B cell (primary cell): Measurements from ENCODE around the gene DCD. TPM values are rescaled to one million over a fixed set of nuclear protein-coding genes. Genes with fewer than 3 reads are reported as not detected.

Experiments used
- ATAC-seq: fragments of 200-7000 bp; cut with Tn5 transposase; one replicate; pipeline ENCODE4 v1.10.0; 2021; ENCODE audit warnings: low read depth, mild to moderate bottlenecking, moderate number of reproducible peaks, moderate library complexity
- CTCF ChIA-PET: fragments of 350-600 bp; sonication (Branson Sonifier 250); formaldehyde crosslinking; loops from one replicate; lab custom pipeline; 2021; ENCODE audit warnings: antibody characterized with exemption, inconsistent platforms; lab: Charles Lee
- POLR2A ChIA-PET: fragments of 350-600 bp; sonication (Branson Sonifier 250); formaldehyde crosslinking; loops from one replicate; lab custom pipeline; 2021; ENCODE audit warnings: antibody characterized with exemption; lab: Charles Lee
- DNase-seq: peaks from one replicate; pipeline ENCODE4 v3.0.0; 2013
- H2AFZ ChIP-seq: 2 replicates; pipeline ENCODE4 v1.6.1; 2012; ENCODE audit warnings: mild to moderate bottlenecking, low read depth, low read length; ENCODE audit not compliant: insufficient read depth, poor library complexity, severe bottlenecking
- H3K27ac ChIP-seq, 2 donors: 1 replicate in 1 of 2; 2 replicates in 1 of 2; pipeline ENCODE4 v1.5.1; 2012 to 2013; ENCODE audit warnings: low read length in 2 of 2, mild to moderate bottlenecking in 2 of 2, moderate library complexity in 1 of 2
- H3K27me3 ChIP-seq, 4 experiments: fragments of 200-600 bp in 1 of 4; sonication (generic) in 1 of 4; replicated peaks in 1 of 4; 1 replicate in 2 of 4; 2 replicates in 2 of 4; pipeline versions ENCODE4 v1.6.1 to v1.7.0; 2013 to 2016; ENCODE audit warnings: low read length in 3 of 4, mild to moderate bottlenecking in 2 of 4, mixed read lengths in 1 of 4, moderate library complexity in 1 of 4; ENCODE audit not compliant: insufficient read depth in 4 of 4, control insufficient read depth in 3 of 4; ENCODE audit errors: control extremely low read depth in 1 of 4
- H3K36me3 ChIP-seq, 2 experiments: replicated peaks in 1 of 2; 1 replicate in 1 of 2; 2 replicates in 1 of 2; pipeline versions ENCODE4 v1.6.1 to v1.7.1; 2013; ENCODE audit warnings: low read length in 1 of 2; ENCODE audit not compliant: insufficient read depth in 2 of 2, control insufficient read depth in 1 of 2; ENCODE audit errors: control extremely low read depth in 1 of 2, extremely low read depth in 1 of 2
- H3K4me1 ChIP-seq, 2 donors: fragments of 200-600 bp in 1 of 2; sonication (generic) in 1 of 2; 1 replicate in 1 of 2; 2 replicates in 1 of 2; pipeline versions ENCODE4 v1.5.1 to v1.6.1; 2013 to 2017; ENCODE audit warnings: low read length in 2 of 2; ENCODE audit not compliant: control insufficient read depth in 2 of 2, insufficient read depth in 2 of 2
- H3K4me2 ChIP-seq: replicated peaks from 2 replicates; pipeline ENCODE3; 2012; ENCODE audit warnings: mild to moderate bottlenecking, low read depth, low read length; ENCODE audit not compliant: poor library complexity, severe bottlenecking
- H3K4me3 ChIP-seq, 5 experiments: fragments of 200-600 bp in 1 of 5; sonication (generic) in 1 of 5; 1 replicate in 3 of 5; 2 replicates in 2 of 5; pipeline versions ENCODE4 v1.5.1 to v1.7.0; 2011 to 2016; ENCODE audit warnings: low read length in 4 of 5, mild to moderate bottlenecking in 4 of 5, low read depth in 2 of 5, control low read depth in 1 of 5, moderate library complexity in 1 of 5; ENCODE audit not compliant: insufficient read depth in 1 of 5; ENCODE audit errors: control extremely low read depth in 1 of 5, extremely low read depth in 1 of 5
- H3K79me2 ChIP-seq: fragments of 200-600 bp; sonication (generic); one replicate; pipeline ENCODE4 v1.6.0; 2016; ENCODE audit warnings: low read length; ENCODE audit not compliant: control insufficient read depth, insufficient read depth
- H3K9ac ChIP-seq: fragments of 200-600 bp; sonication (generic); 2 replicates; pipeline ENCODE4 v1.6.1; 2017; ENCODE audit warnings: mild to moderate bottlenecking, low read length, moderate library complexity
- H3K9me3 ChIP-seq, 3 donors: one replicate each; pipeline versions ENCODE4 v1.6.1 to v1.7.1; 2013; ENCODE audit warnings: low read length in 2 of 3; ENCODE audit not compliant: control insufficient read depth in 2 of 3, insufficient read depth in 1 of 3; ENCODE audit errors: control extremely low read depth in 1 of 3
- H4K20me1 ChIP-seq: 2 replicates; pipeline ENCODE4 v1.6.0; 2012; ENCODE audit warnings: mild to moderate bottlenecking, low read length; ENCODE audit not compliant: insufficient read depth, control insufficient read depth, poor library complexity, severe bottlenecking
- H3K27ac Mint-ChIP-seq: one replicate; pipeline ENCODE4 v1.8.0; 2021; ENCODE audit warnings: mixed read lengths
- H3K27me3 Mint-ChIP-seq: one replicate; pipeline ENCODE4 v1.8.0; 2021; ENCODE audit warnings: mixed read lengths
- H3K4me1 Mint-ChIP-seq: one replicate; pipeline ENCODE4 v1.8.0; 2021; ENCODE audit warnings: mixed read lengths
- H3K4me3 Mint-ChIP-seq: one replicate; pipeline ENCODE4 v1.8.0; 2021; ENCODE audit warnings: mixed read lengths
- H3K9me3 Mint-ChIP-seq: one replicate; pipeline ENCODE4 v1.8.0; 2022; ENCODE audit warnings: mixed read lengths; ENCODE audit not compliant: insufficient read depth
- CTCF ChIP-seq: fragments of 200-600 bp; IDR thresholded peaks from one replicate; pipeline ENCODE4 v1.8.0; 2022; ENCODE audit warnings: antibody characterized with exemption, mild to moderate bottlenecking
- EZH2 ChIP-seq: IDR thresholded peaks from 2 replicates; pipeline ENCODE4 v1.6.1; 2012; ENCODE audit warnings: borderline replicate concordance, low read depth, mild to moderate bottlenecking, moderate library complexity, low read length; ENCODE audit not compliant: insufficient read depth, poor library complexity, severe bottlenecking
- WGBS: methylation state at CpG from one replicate; pipeline ENCODE4 v1.1.5; 2013; ENCODE audit warnings: missing lambda C conversion rate; ENCODE audit not compliant: insufficient coverage; 5-methylcytosine and 5-hydroxymethylcytosine counted together
- intact Hi-C: fragments of 100-400 bp; cut with micrococcal nuclease; formaldehyde crosslinking; loops from one replicate; pipeline ENCODE4 v1.10.0; 2022
- polyA plus RNA-seq: library from polyadenylated mRNA; depleted of rRNA; stranded (reverse); fragments of >200 nt; gene quantifications from 2 replicates; pipeline ENCODE4 v1.2.3, GENCODE V29; 2012
- total RNA-seq, 2 donors: library from RNA; stranded (reverse); fragments of 120-200 nt in 1 of 2; gene quantifications; 1 replicate in 1 of 2; 2 replicates in 1 of 2; pipeline versions ENCODE4 v1.2.3 to v1.2.4, GENCODE V29; 2013 to 2022

Gene DCD
- total and polyA plus RNA-seq, 2 donors (not counting 1 experiment from before 2014, with no cell fraction given) = not detected

DNA sequence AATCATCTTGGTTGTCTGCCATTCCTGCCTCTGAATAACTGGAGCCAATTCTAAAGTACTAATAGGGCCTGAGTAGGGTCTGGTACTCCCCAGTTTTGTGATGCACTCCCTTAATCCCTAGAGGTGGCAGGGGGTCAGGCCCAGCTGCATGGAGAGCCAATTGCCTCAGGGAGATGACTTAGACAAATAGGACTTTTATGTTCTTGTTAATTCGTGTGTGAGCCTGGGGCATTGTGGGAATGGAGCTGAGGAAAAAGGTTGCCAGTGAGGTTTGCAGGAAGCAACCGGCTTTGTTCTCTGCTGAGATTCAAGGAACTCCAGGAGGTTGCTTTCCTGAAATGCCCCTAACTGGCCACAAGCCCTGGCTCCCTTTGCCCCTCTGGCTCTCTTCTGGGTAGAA, 6.8 kb upstream of the DCD start:
- no peak for TF ChIP-seq CTCF
- no peak for TF ChIP-seq EZH2
- Mint-ChIP-seq H3K4me1 (no peaks in the 10 kb centered on the region), H3K27ac (no peak overlapping the region), H3K4me3 (no peak overlapping the region), H3K9me3 (no peaks in the 10 kb centered on the region), H3K27me3 (peaks cover 33% of the 10 kb centered on the region)
- ATAC-seq (no peak), DNase-seq (no peak)
- Histone ChIP-seq H3K36me3 (no peaks in the 10 kb centered on the region), H3K9ac (no peak overlapping the region), H3K79me2 (no peaks in the 10 kb centered on the region), H3K4me1 (no peaks in the 10 kb centered on the region), H2AFZ (no peak overlapping the region), H3K27me3 (peaks cover 0 to 22% (median 5%) of the 10 kb centered on the region in 4 experiments), H3K27ac (no peak overlapping the region), H3K9me3 (no peaks in the 10 kb centered on the region), H3K4me3 (no peak overlapping the region), H3K4me2 (no peak overlapping the region), H4K20me1 (no peaks in the 10 kb centered on the region)
- intact Hi-C loops = no loop called here
- 42% methylated on average over 2 of the region's 2 CpGs for WGBS
- ChIA-PET CTCF (no interaction called here), POLR2A (no interaction called here)

DNA sequence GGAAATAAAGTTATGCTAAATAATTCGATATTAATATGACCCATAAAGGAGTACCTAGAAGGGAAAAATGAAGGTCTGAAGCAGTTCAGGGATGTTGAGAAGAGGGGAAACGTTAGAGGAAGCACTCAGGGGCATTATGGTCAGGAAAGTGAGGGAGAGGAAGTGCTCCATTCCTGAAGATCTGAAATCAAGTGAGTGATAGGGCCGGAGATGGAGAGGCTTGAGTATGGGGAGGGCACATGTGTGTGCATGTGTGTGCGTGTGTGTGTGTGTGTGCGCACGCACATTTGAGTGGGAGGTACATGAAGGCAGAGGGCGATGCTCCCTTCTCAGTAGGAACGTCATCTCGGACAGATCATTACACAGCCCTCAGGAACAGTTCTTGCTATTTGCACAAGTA, 4.9 kb upstream of the DCD start:
- Histone ChIP-seq H3K4me1 (no peaks in the 10 kb centered on the region), H3K9ac (no peak overlapping the region), H3K36me3 (no peaks in the 10 kb centered on the region), H2AFZ (no peak overlapping the region), H3K4me3 (no peak overlapping the region), H4K20me1 (no peaks in the 10 kb centered on the region), H3K27ac (no peak overlapping the region), H3K27me3 (peaks cover 0 to 20% (median 5%) of the 10 kb centered on the region in 4 experiments), H3K79me2 (no peaks in the 10 kb centered on the region), H3K9me3 (no peaks in the 10 kb centered on the region), H3K4me2 (no peak overlapping the region)
- intact Hi-C loops = no loop called here
- no peak overlapping the region for H3K27ac Mint-ChIP-seq
- CTCF ChIA-PET = no interaction called here
- peaks cover 22% of the 10 kb centered on the region for H3K27me3 Mint-ChIP-seq
- 57% methylated on average over 2 of the region's 9 CpGs for WGBS
- TF ChIP-seq EZH2 (no peak), CTCF (no peak)
- H3K4me1 Mint-ChIP-seq = no peaks in the 10 kb centered on the region
- ATAC-seq (no peak), DNase-seq (no peak)
- H3K9me3 Mint-ChIP-seq = no peaks in the 10 kb centered on the region
- POLR2A ChIA-PET = no interaction called here
- H3K4me3 Mint-ChIP-seq = no peak overlapping the region
